HL-60 (cell line): ENCODE results near the gene IGSF9B.

ENCODE experiments used
- DNase-seq, 2 experiments: peaks; one replicate each; pipeline ENCODE4 v3.0.0-alpha.2; 2010 to 2020; ENCODE audit warnings: low read depth in 1 of 2, low spot score in 1 of 2
- H3K27ac ChIP-seq: fragments of 250-450 bp; sonication (Bioruptor Pico); replicated peaks from 2 replicates; pipeline ENCODE4 v1.5.1; 2020; ENCODE audit warnings: mild to moderate bottlenecking, moderate library complexity
- H3K27me3 ChIP-seq: fragments of 250-450 bp; sonication (Bioruptor Pico); 2 replicates; pipeline ENCODE4 v1.5.1; 2021; ENCODE audit warnings: mild to moderate bottlenecking, moderate library complexity; ENCODE audit not compliant: insufficient read depth, poor library complexity, severe bottlenecking
- H3K4me3 ChIP-seq: replicated peaks from 2 replicates; pipeline ENCODE4 v1.5.1; 2011; ENCODE audit warnings: mild to moderate bottlenecking, control low read depth, low read length; ENCODE audit not compliant: insufficient read depth
- GABPA ChIP-seq: IDR thresholded peaks from 2 replicates; pipeline ENCODE4 v1.6.1; 2012; ENCODE audit warnings: low read depth
- POLR2AphosphoS5 ChIP-seq: IDR thresholded peaks from 2 replicates; pipeline ENCODE4 v1.6.1; 2012; ENCODE audit warnings: low read depth
- SPI1 ChIP-seq: IDR thresholded peaks from 2 replicates; pipeline ENCODE4 v1.6.1; 2012; ENCODE audit warnings: low read depth, mild to moderate bottlenecking, borderline replicate concordance
- TF ChIP-seq, protein P1 (sequence below): IDR thresholded peaks from one replicate; pipeline ENCODE4 v1.5.1; 2011; ENCODE audit warnings: low read length, control low read depth, inconsistent platforms; ENCODE audit not compliant: insufficient read depth
- TF ChIP-seq, protein P2 (sequence below): IDR thresholded peaks from 2 replicates; pipeline ENCODE4 v1.6.1; 2012; ENCODE audit warnings: low read depth; ENCODE audit not compliant: insufficient replicate concordance

Gene IGSF9B

DNA sequence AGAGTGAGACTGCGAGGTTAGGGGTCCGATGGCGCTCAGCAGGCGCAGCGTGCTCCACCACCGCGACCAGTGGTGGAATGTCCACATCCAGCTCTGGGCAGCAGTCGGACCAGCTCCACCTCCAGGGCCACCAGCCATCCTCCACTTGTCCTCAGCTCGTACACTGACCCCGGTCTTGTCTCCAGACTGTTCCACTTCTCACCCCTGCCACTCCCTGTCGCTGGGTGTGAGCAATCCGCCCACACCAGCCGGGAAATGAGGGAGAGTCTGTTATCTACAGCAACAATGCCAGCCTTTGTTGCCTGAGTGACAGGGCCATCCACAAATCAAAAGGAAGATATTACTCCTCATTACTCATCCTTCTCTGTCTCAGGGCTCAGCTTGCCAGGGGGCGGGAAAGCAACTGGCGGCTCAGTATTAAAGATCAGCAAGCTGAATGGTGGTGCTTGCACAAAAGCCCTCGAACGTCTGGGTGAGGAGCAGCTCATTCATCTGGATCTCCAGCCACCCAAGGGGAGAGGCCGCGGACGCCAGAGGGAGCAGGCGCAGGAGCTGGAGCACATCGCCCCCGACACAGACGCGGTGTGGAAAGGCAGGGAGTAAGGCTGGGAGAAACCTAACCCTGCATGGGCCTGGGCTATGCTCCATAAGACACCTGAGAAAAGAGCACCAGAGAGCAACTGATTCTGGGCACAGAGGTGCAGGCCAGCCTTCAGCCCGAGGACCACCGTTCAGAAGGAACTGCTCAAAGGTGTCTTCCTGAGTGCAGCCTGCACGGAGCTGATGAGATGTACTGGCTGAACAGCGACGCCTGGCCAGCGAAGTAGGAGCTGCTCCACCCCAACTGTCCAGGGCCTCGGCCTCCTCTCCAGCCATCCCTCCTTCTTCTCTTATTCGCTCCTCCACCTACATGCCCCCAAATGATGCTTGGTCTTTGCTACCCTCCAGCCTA is 21.9 kb downstream of the IGSF9B start:
- H3K27ac ChIP-seq, result no peak overlapping the region
- DNase-seq, result no peak
- no peak for TF ChIP-seq POLR2AphosphoS5
- no peak for TF ChIP-seq SPI1
- TF ChIP-seq, protein P1, sequence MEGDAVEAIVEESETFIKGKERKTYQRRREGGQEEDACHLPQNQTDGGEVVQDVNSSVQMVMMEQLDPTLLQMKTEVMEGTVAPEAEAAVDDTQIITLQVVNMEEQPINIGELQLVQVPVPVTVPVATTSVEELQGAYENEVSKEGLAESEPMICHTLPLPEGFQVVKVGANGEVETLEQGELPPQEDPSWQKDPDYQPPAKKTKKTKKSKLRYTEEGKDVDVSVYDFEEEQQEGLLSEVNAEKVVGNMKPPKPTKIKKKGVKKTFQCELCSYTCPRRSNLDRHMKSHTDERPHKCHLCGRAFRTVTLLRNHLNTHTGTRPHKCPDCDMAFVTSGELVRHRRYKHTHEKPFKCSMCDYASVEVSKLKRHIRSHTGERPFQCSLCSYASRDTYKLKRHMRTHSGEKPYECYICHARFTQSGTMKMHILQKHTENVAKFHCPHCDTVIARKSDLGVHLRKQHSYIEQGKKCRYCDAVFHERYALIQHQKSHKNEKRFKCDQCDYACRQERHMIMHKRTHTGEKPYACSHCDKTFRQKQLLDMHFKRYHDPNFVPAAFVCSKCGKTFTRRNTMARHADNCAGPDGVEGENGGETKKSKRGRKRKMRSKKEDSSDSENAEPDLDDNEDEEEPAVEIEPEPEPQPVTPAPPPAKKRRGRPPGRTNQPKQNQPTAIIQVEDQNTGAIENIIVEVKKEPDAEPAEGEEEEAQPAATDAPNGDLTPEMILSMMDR, result no peak
- TF ChIP-seq, protein P2, sequence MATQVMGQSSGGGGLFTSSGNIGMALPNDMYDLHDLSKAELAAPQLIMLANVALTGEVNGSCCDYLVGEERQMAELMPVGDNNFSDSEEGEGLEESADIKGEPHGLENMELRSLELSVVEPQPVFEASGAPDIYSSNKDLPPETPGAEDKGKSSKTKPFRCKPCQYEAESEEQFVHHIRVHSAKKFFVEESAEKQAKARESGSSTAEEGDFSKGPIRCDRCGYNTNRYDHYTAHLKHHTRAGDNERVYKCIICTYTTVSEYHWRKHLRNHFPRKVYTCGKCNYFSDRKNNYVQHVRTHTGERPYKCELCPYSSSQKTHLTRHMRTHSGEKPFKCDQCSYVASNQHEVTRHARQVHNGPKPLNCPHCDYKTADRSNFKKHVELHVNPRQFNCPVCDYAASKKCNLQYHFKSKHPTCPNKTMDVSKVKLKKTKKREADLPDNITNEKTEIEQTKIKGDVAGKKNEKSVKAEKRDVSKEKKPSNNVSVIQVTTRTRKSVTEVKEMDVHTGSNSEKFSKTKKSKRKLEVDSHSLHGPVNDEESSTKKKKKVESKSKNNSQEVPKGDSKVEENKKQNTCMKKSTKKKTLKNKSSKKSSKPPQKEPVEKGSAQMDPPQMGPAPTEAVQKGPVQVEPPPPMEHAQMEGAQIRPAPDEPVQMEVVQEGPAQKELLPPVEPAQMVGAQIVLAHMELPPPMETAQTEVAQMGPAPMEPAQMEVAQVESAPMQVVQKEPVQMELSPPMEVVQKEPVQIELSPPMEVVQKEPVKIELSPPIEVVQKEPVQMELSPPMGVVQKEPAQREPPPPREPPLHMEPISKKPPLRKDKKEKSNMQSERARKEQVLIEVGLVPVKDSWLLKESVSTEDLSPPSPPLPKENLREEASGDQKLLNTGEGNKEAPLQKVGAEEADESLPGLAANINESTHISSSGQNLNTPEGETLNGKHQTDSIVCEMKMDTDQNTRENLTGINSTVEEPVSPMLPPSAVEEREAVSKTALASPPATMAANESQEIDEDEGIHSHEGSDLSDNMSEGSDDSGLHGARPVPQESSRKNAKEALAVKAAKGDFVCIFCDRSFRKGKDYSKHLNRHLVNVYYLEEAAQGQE, result no peak
- TF ChIP-seq GABPA, result no peak
- no peak overlapping the region for H3K4me3 ChIP-seq
- no peaks in the 10 kb centered on the region for H3K27me3 ChIP-seq

DNA sequence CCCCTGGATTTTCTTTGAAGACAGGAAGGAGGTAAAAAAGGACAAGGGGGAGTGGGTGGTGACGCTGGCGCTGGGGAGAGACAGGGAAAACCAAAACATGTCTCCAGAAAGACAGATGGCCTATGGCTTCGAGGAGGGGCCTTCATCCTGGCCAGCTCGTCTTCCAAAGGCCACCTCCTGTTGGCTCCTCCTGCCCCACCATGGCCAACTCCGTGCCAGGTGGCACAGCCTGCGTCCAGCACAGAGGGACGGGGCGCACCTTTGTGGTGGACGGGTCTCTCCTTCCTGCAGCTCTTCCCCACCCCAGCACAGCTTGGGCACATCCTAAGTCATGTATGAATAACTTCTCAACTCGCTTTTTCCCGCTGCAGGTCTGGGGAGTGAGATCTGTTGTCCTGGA is 22.7 kb downstream of the IGSF9B start:
- TF ChIP-seq SPI1 (no peak), GABPA (no peak)

DNA sequence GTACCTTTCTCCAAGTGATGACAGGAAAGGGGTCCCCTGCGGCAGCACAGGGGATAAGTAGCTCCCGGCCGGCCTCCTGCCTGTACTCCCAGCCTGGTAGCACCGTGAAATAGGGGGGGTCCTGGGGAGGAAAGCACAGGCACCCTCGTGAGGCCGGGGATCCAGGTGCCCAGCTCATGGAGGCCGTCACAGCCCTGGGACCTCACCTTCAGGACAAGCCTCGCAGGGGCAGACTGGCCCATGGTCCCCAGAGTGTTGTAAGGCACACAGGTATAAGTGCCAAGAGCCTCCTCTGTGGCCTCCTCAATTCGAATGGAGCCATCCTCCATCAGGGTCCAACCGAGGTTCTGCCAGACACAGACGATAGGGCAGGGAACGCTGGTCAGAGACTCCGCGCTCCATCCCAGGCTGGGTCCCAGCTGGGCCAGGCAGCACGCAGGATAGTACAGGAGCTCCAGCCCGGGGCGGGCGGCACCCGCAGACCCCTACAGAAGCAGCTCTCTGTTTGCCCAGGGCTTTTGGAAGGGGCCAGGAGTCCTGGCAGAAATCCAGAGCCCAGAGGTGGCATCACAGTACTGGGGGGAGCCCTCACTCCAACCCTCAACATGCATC is 25.2 kb downstream of the IGSF9B start:
- Histone ChIP-seq H3K27ac (no peak overlapping the region), H3K27me3 (no peaks in the 10 kb centered on the region), H3K4me3 (no peak overlapping the region)
- TF ChIP-seq POLR2AphosphoS5 (no peak), GABPA (no peak), SPI1 (no peak)
- TF ChIP-seq, protein P2, result no peak
- TF ChIP-seq, protein P1, result no peak
- no peak for DNase-seq

More for the DNA sequence above, 22.7 kb downstream of the IGSF9B start:
- Histone ChIP-seq H3K27ac (no peak overlapping the region), H3K27me3 (no peaks in the 10 kb centered on the region), H3K4me3 (no peak overlapping the region)
- DNase-seq, result no peak

DNA sequence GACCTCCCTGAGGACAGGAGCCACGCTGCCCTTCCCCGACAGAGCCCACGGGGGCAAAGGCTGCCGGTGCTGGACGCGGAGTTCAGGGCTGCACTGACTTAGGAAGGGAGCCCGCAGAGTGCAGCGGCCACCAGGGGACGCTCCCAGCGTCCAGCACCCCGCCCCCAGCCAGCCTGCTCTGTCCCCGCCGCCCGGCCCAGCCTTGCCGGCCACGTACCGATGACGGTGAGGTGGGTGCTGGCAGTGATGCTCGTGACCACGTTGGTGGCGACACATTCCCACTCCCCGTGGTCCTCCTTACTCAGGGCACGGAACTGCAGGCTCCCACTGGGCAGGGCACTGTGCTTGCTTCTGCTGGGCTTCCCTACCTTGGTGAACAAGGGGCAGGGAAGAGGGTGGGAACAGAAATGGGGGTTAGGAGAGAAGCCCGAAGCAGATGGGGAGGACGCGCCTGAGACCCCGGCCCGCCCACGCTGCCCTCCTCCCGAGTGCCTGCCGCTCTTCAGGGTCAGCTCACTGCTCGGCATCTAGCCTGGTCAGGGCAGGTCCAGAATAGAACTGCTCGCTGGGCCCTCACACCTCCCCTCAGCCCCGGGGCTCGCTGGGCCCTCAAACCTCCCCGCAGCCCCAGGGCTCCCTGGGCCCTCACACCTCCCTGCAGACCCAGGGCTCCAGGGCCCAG is 25.9 kb downstream of the IGSF9B start:
- TF ChIP-seq SPI1 (no peak), POLR2AphosphoS5 (no peak), GABPA (no peak)
- TF ChIP-seq, protein P2, result no peak
- TF ChIP-seq, protein P1, result no peak
- Histone ChIP-seq H3K27me3 (no peaks in the 10 kb centered on the region), H3K4me3 (no peak overlapping the region), H3K27ac (no peak overlapping the region)
- DNase-seq, result no peak
